Mammary epithelial cell (primary cell): ENCODE results near the gene STXBP6.

ENCODE experiments used
- CTCF ChIP-seq, 2 donors: IDR thresholded peaks in 1 of 2; conservative IDR thresholded peaks in 1 of 2; 2 replicates each; pipeline ENCODE4 v1.5.1; 2011 to 2012; ENCODE audit warnings: inconsistent platforms in 2 of 2, low read length in 2 of 2, mild to moderate bottlenecking in 2 of 2, control low read depth in 1 of 2, low read depth in 1 of 2; ENCODE audit not compliant: insufficient read depth in 1 of 2; ENCODE audit errors: extremely low read depth in 1 of 2
- EZH2 ChIP-seq: IDR thresholded peaks from 2 replicates; pipeline ENCODE4 v1.6.1; 2012; ENCODE audit warnings: low read length, inconsistent platforms, borderline replicate concordance

- no peak for TF ChIP-seq CTCF (conservative IDR thresholded peaks at IDR 0.05 in 1 of 2, IDR thresholded peaks at IDR 0.05 in 1 of 2; ENCODE audit: extremely low read depth in 1 of 2, insufficient read depth in 1 of 2, low read depth in 1 of 2, low read length in 2 of 2)
- TF ChIP-seq EZH2: no peak
Measured at GRCh38 chr14:25079311-25079710, 29.4 kb upstream of the STXBP6 start.
